K562 (cell line): ENCODE measurements around the gene SMAD1. TPM values are rescaled to one million over a fixed set of nuclear protein-coding genes. Genes with fewer than 3 reads are reported as not detected.

Experiments
- ATAC-seq: fragments of 200-7000 bp; cut with Tn5 transposase; 3 replicates; pipeline ENCODE4 v1.9.1; 2020; ENCODE audit warnings: moderate library complexity
- BruUV-seq: library from RNA; stranded (reverse); fragments of 400-500 nt; replicated peaks from 2 replicates; lab custom pipeline; 2021; lab: Mats Ljungman, UMichigan
- CTCF ChIA-PET: fragments of 300-600 bp; formaldehyde crosslinking; extraction: SDS; loops from one replicate; lab custom pipeline; 2021; ENCODE audit warnings: low intra/inter-chr PET ratio; lab: Yijun Ruan, JAX
- POLR2A ChIA-PET: fragments of 300-600, 350-650 bp; sonication (Branson Sonifier 250); formaldehyde crosslinking; extraction: SDS; loops from one replicate; lab custom pipeline; 2021; ENCODE audit warnings: antibody characterized with exemption, inconsistent platforms; lab: Yijun Ruan, JAX
- DNase-seq, 4 experiments: peaks; one replicate each; pipeline versions ENCODE4 v3.0.0 to v3.0.0-alpha.2; 2011 to 2018; ENCODE audit warnings: low spot score in 3 of 4, mixed read lengths in 3 of 4; ENCODE audit errors: extremely low read depth in 1 of 4
- FAIRE-seq: peaks from 2 replicates; lab custom pipeline; 2011; peaks lifted over from hg19 to GRCh38; lab: Jason Lieb, UNC
- H2AFZ ChIP-seq: 2 replicates; pipeline ENCODE4 v1.6.0; 2011; ENCODE audit warnings: low read depth, low read length, control low read depth, inconsistent platforms
- H3K27ac ChIP-seq: fragments of 200-600 bp; 3 replicates; pipeline ENCODE4 v1.8.0; 2011; ENCODE audit warnings: low read depth, mild to moderate bottlenecking, control low read depth, inconsistent platforms, low read length, moderate library complexity, mixed read lengths; ENCODE audit errors: extremely low read depth
- H3K27me3 ChIP-seq, 2 experiments: fragments of 300-600 bp in 1 of 2; 2 replicates in 1 of 2; 3 replicates in 1 of 2; pipeline versions ENCODE4 v1.6.0 to v1.8.0; 2011; ENCODE audit warnings: inconsistent platforms in 2 of 2, low read length in 2 of 2, mild to moderate bottlenecking in 1 of 2, mixed read lengths in 1 of 2, moderate library complexity in 1 of 2; ENCODE audit not compliant: control insufficient read depth in 2 of 2, insufficient read depth in 2 of 2
- H3K36me3 ChIP-seq: fragments of 300-600 bp; 3 replicates; pipeline ENCODE4 v1.8.0; 2011; ENCODE audit warnings: mild to moderate bottlenecking, low read length, inconsistent platforms; ENCODE audit not compliant: control insufficient read depth, insufficient read depth
- H3K4me1 ChIP-seq, 2 experiments: fragments of 200-600 bp in 1 of 2; replicated peaks in 1 of 2; 2 replicates in 1 of 2; 3 replicates in 1 of 2; pipeline versions ENCODE4 v1.5.1 to v1.8.0; 2011; ENCODE audit warnings: inconsistent platforms in 2 of 2, low read length in 2 of 2, mild to moderate bottlenecking in 1 of 2, mixed read lengths in 1 of 2, moderate library complexity in 1 of 2; ENCODE audit not compliant: control insufficient read depth in 2 of 2, insufficient read depth in 2 of 2
- H3K4me2 ChIP-seq: 2 replicates; pipeline ENCODE4 v1.6.1; 2011; ENCODE audit warnings: low read length, control low read depth, inconsistent platforms, mixed read lengths; ENCODE audit not compliant: insufficient read depth
- H3K4me3 ChIP-seq: fragments of 200-600 bp; sonication (generic), shearing (Covaris generic); 2 replicates; pipeline ENCODE4 v1.5.1; 2016; ENCODE audit warnings: control low read depth, inconsistent platforms
- H3K79me2 ChIP-seq: fragments of 200-600 bp; 3 replicates; pipeline ENCODE4 v1.8.0; 2011; ENCODE audit warnings: low read length, inconsistent platforms; ENCODE audit not compliant: control insufficient read depth, insufficient read depth
- H3K9ac ChIP-seq, 2 experiments: 2 replicates each; pipeline versions ENCODE4 v1.6.0 to v1.6.1; 2011; ENCODE audit warnings: low read depth in 2 of 2, low read length in 2 of 2, control low read depth in 1 of 2, inconsistent platforms in 1 of 2, mild to moderate bottlenecking in 1 of 2, mixed read lengths in 1 of 2; ENCODE audit not compliant: insufficient read depth in 1 of 2
- H3K9me1 ChIP-seq: one replicate; pipeline ENCODE4 v1.6.0; 2011; ENCODE audit warnings: inconsistent platforms, mild to moderate bottlenecking, low read length, moderate library complexity; ENCODE audit not compliant: control insufficient read depth, insufficient read depth
- H3K9me3 ChIP-seq: replicated peaks from 2 replicates; pipeline ENCODE4 v1.5.1; 2011; ENCODE audit warnings: low read depth, low read length, inconsistent platforms; ENCODE audit not compliant: control insufficient read depth, insufficient read depth
- H4K20me1 ChIP-seq: replicated peaks from 2 replicates; pipeline ENCODE4 v1.6.1; 2011; ENCODE audit warnings: low read length, inconsistent platforms, mixed read lengths; ENCODE audit not compliant: control insufficient read depth, insufficient read depth
- E2F5 ChIP-seq: sonication (generic); formaldehyde crosslinking; IDR thresholded peaks from 2 replicates; pipeline ENCODE4 v1.8.0; 2022; ENCODE audit warnings: mild to moderate bottlenecking, missing genetic modification reagents
- ESRRB ChIP-seq: fragments of 250-450 bp; sonication (Bioruptor Pico); IDR thresholded peaks from 2 replicates; pipeline ENCODE4 v1.5.0; 2020; ENCODE audit warnings: mild to moderate bottlenecking, moderate library complexity, borderline replicate concordance
- FOS ChIP-seq: IDR thresholded peaks from 3 replicates; pipeline ENCODE4 v1.6.1; 2011; ENCODE audit not compliant: insufficient read length; ENCODE audit errors: extremely low read depth
- FUS ChIP-seq: fragments of 200-400 bp; formaldehyde crosslinking; optimal IDR thresholded peaks from 2 replicates; pipeline ENCODE3; 2017; ENCODE audit warnings: low read depth, low read length
- HDAC8 ChIP-seq: fragments of 450-650 bp; IDR thresholded peaks from 2 replicates; pipeline ENCODE4 v1.6.1; 2016; ENCODE audit warnings: mild to moderate bottlenecking, missing genetic modification characterization, moderate library complexity, missing compliant biosample characterization
- HIVEP1 ChIP-seq: fragments of 250-450 bp; sonication (Bioruptor Pico); IDR thresholded peaks from 2 replicates; pipeline ENCODE4 v1.4.0; 2020; ENCODE audit warnings: mild to moderate bottlenecking
- HMGN3 ChIP-seq: IDR thresholded peaks from 2 replicates; pipeline ENCODE4 v1.6.1; 2011; ENCODE audit warnings: borderline replicate concordance, low read depth, mild to moderate bottlenecking, mixed read lengths, low read length; ENCODE audit not compliant: insufficient read length; ENCODE audit errors: extremely low read depth
- NELFE ChIP-seq: IDR thresholded peaks from 2 replicates; pipeline ENCODE4 v1.6.1; 2011; ENCODE audit warnings: mild to moderate bottlenecking; ENCODE audit not compliant: insufficient read depth, insufficient read length
- POLR2G ChIP-seq: fragments of 200-400 bp; formaldehyde crosslinking; IDR thresholded peaks from 2 replicates; pipeline ENCODE4 v1.6.1; 2017; ENCODE audit warnings: low read depth, mild to moderate bottlenecking, antibody characterized with exemption, low read length, moderate library complexity
- SREBF1 ChIP-seq: fragments of 150-350 bp; IDR thresholded peaks from 2 replicates; pipeline ENCODE4 v1.6.1; 2014; ENCODE audit warnings: antibody characterized with exemption, low read depth, low read length, borderline replicate concordance
- TAF9B ChIP-seq: fragments of 450-650 bp; IDR thresholded peaks from 2 replicates; pipeline ENCODE4 v1.6.1; 2018; ENCODE audit warnings: mild to moderate bottlenecking; ENCODE audit not compliant: partially characterized antibody
- TCF7L2 ChIP-seq: fragments of 150-350 bp; IDR thresholded peaks from 2 replicates; pipeline ENCODE4 v1.6.1; 2016; ENCODE audit warnings: low read depth, mild to moderate bottlenecking, low read length, moderate library complexity
- ZNF436 ChIP-seq: fragments of 250-450, 450-650 bp; sonication (Bioruptor Pico); formaldehyde crosslinking; IDR thresholded peaks from 2 replicates; pipeline ENCODE4 v1.7.0; 2020; ENCODE audit warnings: mild to moderate bottlenecking
- ZNF551 ChIP-seq: fragments of 250-450 bp; sonication (Bioruptor Pico); IDR thresholded peaks from 2 replicates; pipeline ENCODE4 v1.5.0; 2021; ENCODE audit warnings: mild to moderate bottlenecking, moderate library complexity
- ZNF639 ChIP-seq, 2 experiments: fragments of 200-800 bp in 1 of 2; sonication (Bioruptor generic) in 1 of 2; sonication (generic) in 1 of 2; formaldehyde crosslinking in 1 of 2; IDR thresholded peaks in 1 of 2; conservative IDR thresholded peaks in 1 of 2; 2 replicates each; pipeline versions ENCODE4 v1.5.0 to v1.6.1; 2016 to 2020; ENCODE audit warnings: missing compliant biosample characterization in 1 of 2, missing genetic modification characterization in 1 of 2, missing genetic modification reagents in 1 of 2
- ZNF695 ChIP-seq: fragments of 450-650 bp; formaldehyde crosslinking; IDR thresholded peaks from 2 replicates; pipeline ENCODE4 v1.4.0; 2020; ENCODE audit warnings: mild to moderate bottlenecking, moderate library complexity
- ZSCAN32 ChIP-seq: fragments of 450-650 bp; formaldehyde crosslinking; IDR thresholded peaks from 2 replicates; pipeline ENCODE4 v1.4.0; 2020; ENCODE audit warnings: mild to moderate bottlenecking, moderate library complexity
- WGBS: fragments of 100-300 bp; shearing (Covaris generic); methylation state at CpG from one replicate; pipeline ENCODE4 v1.1.6; 2016; ENCODE audit warnings: low coverage, mixed read lengths; ENCODE audit not compliant: insufficient coverage; ENCODE audit errors: missing lambda C conversion rate; 5-methylcytosine and 5-hydroxymethylcytosine counted together
- in situ Hi-C: fragments of 300-500 bp; cut with MboI; formaldehyde crosslinking; loops from 4 replicates; pipeline ENCODE4 v1.15.0; 2018; ENCODE audit warnings: inconsistent platforms, mixed read lengths
- intact Hi-C: fragments of 100-400 bp; cut with micrococcal nuclease; formaldehyde crosslinking; loops from 2 replicates; pipeline ENCODE4 v1.14.2; 2022
- polyA plus RNA-seq, 8 experiments: library from polyadenylated mRNA; depleted of rRNA in 4 of 8; stranded (reverse) in 5 of 8; unstranded in 3 of 8; fragments of >200 nt; fragmentation: Nextera tagmentation in 2 of 8; fragmentation: Illumina TruSeq in 1 of 8; extraction: Ambion mirVana in 2 of 8; extraction: Trizol in 1 of 8; gene quantifications; 2 replicates each; pipeline versions ENCODE4 v1.2.1 to v1.2.3, GENCODE V29; 2011 to 2014; ENCODE audit warnings: inconsistent platforms in 1 of 8, missing spikeins in 1 of 8
- total RNA-seq, 7 experiments: library from RNA; depleted of rRNA in 6 of 7; stranded (reverse); fragments of >200 nt in 6 of 7; fragmentation: Illumina TruSeq in 2 of 7; extraction: Trizol in 2 of 7; gene quantifications; 2 replicates each; pipeline versions ENCODE4 v1.2.1 to v1.2.3, GENCODE V29; 2011 to 2021; ENCODE audit warnings: low replicate concordance in 1 of 7
- TF ChIP-seq, protein P1 (sequence below), 2 experiments: fragments of 450-650 bp in 1 of 2; sonication (generic) in 1 of 2; formaldehyde crosslinking; conservative IDR thresholded peaks; 2 replicates each; pipeline versions ENCODE4 v1.4.0 to v1.8.1; 2020 to 2022; ENCODE audit warnings: mild to moderate bottlenecking in 1 of 2, missing genetic modification reagents in 1 of 2
- TF ChIP-seq, protein P2 (sequence below): fragments of 450-650 bp; formaldehyde crosslinking; IDR thresholded peaks from 2 replicates; pipeline ENCODE4 v1.4.0; 2022; ENCODE audit warnings: missing genetic modification characterization

Gene SMAD1
- total and polyA plus RNA-seq, 9 of the 15 experiments (the other 6 are each of a cell fraction or from before 2014, with no cell fraction given) = 0.05 to 0.54 (median 0.21) TPM; not detected in 3

DNA sequence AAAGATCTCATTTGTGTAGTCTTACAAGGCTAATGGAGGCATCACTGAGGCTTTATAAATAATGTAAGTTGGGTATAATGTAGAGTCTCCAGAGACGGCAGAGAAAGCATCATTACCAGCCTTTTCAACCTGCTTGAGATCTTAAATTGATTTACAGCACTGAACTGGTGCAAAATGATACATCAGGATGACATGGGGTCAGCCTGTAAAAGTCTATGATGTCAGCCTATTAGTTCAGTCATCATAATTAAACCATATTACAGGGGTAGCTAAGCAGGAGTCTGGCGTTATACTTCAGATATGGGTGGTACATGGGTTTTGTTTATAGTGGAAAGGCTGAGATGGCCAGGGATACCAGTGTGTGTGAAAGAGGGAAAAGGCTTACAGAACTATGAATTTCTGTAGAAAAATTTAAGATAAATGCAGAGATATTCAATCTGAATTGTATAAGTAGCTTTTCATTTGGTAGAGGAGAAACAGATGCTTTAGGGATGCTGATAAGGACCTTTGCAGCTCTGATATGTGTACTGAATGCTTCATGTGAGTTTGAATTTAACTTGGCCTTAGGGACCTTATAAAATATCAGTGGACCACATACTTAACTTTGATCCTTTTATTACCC lies 2.7 kb downstream of the SMAD1 start:
- no peak overlapping the region for H2AFZ ChIP-seq
- peaks cover 0 to 13% of the 10 kb centered on the region in 2 experiments; a peak in 2 of 5 replicates for H3K4me1 ChIP-seq
- H3K79me2 ChIP-seq = no peaks in the 10 kb centered on the region
- no peaks in the 10 kb centered on the region for H3K9me1 ChIP-seq
- no peak overlapping the region for H3K4me3 ChIP-seq
- in situ Hi-C loops (no loop called here), intact Hi-C loops (no loop called here)
- 0% methylated on average over 2 of the region's 2 CpGs for WGBS
- H4K20me1 ChIP-seq = no peaks in the 10 kb centered on the region
- DNase-seq (no peak), FAIRE-seq (no peak), ATAC-seq (no peak)
- H3K9me3 ChIP-seq = no peaks in the 10 kb centered on the region
- ChIA-PET CTCF (no interaction called here), POLR2A (no interaction called here)
- no peak overlapping the region for H3K9ac ChIP-seq
- H3K27ac ChIP-seq = no peak overlapping the region
- H3K27me3 ChIP-seq = peaks cover 17 to 28% of the 10 kb centered on the region in 2 experiments
- no peak overlapping the region for H3K4me2 ChIP-seq
- no TSS peak for BruUV-seq
- H3K36me3 ChIP-seq = no peaks in the 10 kb centered on the region
- TF ChIP-seq SREBF1 (no peak), POLR2G (no peak), ZNF436 (CRISPR knock-in tag) (no peak), ESRRB (no peak), NELFE (no peak), ZNF639 (CRISPR knock-in tag; conservative IDR thresholded peaks at IDR 0.05 in 1 of 2, IDR thresholded peaks at IDR 0.05 in 1 of 2) (no peak), FUS (no peak), HIVEP1 (no peak), ZNF551 (CRISPR knock-in tag) (no peak), FOS (no peak), ZNF695 (CRISPR knock-in tag) (no peak), HDAC8 (no peak), TAF9B (no peak), ZSCAN32 (CRISPR knock-in tag) (no peak), E2F5 (CRISPR knock-in tag) (no peak), TCF7L2 (no peak), HMGN3 (no peak)
- TF ChIP-seq, protein P1, sequence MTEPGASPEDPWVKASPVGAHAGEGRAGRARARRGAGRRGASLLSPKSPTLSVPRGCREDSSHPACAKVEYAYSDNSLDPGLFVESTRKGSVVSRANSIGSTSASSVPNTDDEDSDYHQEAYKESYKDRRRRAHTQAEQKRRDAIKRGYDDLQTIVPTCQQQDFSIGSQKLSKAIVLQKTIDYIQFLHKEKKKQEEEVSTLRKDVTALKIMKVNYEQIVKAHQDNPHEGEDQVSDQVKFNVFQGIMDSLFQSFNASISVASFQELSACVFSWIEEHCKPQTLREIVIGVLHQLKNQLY (CRISPR knock-in tag; conservative IDR thresholded peaks at IDR 0.05) = no peak
- TF ChIP-seq, protein P2, sequence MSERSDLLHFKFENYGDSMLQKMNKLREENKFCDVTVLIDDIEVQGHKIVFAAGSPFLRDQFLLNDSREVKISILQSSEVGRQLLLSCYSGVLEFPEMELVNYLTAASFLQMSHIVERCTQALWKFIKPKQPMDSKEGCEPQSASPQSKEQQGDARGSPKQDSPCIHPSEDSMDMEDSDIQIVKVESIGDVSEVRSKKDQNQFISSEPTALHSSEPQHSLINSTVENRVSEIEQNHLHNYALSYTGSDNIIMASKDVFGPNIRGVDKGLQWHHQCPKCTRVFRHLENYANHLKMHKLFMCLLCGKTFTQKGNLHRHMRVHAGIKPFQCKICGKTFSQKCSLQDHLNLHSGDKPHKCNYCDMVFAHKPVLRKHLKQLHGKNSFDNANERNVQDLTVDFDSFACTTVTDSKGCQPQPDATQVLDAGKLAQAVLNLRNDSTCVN (CRISPR knock-in tag) = no peak
